GM12891 (cell line): ENCODE measurements around the gene NEK6.

Source experiments
- POLR2A ChIP-seq: IDR thresholded peaks from 2 replicates; pipeline ENCODE4 v1.6.1; 2011; ENCODE audit warnings: low read depth, low read length, control low read depth
- TAF1 ChIP-seq: IDR thresholded peaks from 2 replicates; pipeline ENCODE4 v1.6.1; 2011; ENCODE audit warnings: low read depth, low read length, control low read depth

- TF ChIP-seq TAF1 (no peak), POLR2A (no peak)
Measured at GRCh38 chr9:124334568-124335319, 77.0 kb downstream of the NEK6 start.
